ENCODE results near the gene NECTIN1.

NECTIN1 gene

DNA sequence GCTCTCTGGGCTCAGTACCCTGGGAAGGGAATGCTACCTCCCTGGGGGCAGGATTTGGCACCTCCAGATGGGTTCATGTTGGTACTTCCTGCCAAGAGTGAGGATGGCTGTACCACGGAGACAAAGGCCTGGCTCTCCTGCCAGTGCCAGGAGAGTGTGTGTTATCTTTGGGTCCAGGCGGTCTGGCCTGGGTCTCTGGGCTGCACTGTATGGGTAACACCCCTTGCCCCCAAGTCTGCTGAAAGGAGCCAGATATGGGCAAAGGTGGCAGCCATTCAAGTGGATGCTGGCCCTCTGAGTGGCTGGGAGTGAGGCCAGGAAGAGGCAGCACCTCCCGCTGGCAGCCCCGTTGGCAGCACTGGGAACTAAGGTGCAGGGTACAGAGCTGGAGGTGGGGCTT is 91.5 kb downstream of the NECTIN1 start:
- no peak for DNase-seq

DNA sequence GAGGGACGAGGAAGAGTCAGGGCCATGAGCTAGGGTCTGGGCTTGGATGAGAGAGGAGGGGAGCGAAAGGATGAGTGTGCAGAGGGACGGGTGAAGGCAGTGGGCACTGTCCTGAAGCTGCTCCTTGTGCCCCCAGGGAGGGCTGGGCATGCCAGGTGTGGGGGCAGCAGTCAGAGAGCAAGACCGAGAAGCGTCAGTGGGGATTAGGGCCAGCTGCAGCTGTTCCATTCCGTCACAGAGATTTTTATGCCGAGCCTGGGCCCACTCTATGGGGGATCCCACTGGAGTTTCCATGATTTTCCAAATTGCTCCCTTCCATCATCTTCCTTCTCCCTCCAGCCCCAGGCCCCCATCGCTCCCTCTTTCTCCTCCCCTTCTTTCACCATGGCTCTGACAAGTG is 93.2 kb downstream of the NECTIN1 start:
- DNase-seq: no peak

- no peak for DNase-seq
Measured at GRCh38 chr11:119635041-119635740, 93.8 kb downstream of the NECTIN1 start.

DNA sequence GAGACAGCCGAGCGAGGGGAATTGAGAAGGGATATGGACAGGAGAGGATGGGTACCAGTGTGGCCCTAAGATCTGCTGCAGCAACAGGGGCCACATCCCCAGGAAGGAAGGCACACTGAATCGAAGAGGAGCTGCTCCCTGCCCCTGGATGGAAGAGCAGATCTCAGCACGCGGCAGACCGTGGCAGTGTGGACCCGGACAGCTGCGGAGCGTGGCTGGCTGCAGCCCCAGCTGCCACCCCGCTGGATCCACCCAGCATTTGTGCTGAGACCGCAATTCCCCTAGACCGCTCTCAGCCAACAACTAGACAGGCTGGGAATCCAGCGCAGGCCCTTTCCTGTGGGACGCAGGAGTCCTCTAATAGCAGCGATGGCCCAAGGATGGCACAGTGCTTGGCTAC is 94.7 kb downstream of the NECTIN1 start:
- no peak for DNase-seq

DNA sequence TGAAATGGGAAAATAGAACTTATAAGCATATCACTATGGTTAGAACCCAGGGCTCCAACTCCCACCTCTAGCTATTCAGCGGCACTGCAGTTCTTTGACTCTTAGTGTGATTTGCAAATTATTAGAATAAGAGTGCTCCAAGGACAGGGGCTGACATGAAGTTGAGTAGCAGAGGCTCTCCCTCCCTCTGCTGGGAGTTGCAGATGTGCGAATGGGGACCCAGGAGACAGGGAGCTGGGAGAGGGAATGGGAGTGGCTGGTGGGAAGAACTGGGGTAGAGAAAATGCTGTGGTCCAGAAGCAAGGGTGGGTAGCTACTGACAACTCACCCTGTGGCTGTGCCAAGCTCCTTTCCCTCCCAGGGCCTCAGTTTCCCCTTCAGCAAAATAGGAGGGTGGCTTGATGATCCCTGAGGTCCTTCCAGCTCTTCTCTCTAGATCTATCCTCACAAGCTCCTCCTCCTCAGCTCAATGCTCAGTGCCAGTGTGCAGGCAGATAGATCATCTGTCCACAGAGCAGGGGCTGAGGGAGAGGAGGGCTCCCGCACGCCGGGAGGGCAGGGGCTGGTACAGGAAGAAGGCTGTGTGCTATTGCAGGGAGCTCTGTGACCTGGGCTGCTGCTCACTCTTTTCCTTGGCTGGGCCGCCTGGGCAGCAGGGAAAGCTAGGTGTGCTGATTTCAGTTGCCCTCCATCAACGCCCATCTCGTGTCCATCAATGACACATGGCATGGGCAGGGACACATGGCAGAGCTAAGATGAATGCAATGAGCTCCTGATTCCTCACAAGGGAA is 99.0 kb downstream of the NECTIN1 start:
- DNase-seq: no peak

- no peak for DNase-seq
Measured at GRCh38 chr11:119629085-119629484, 99.9 kb downstream of the NECTIN1 start.

GRCh38 chr11:119627286-119627685 is 101.7 kb downstream of the NECTIN1 start:
- DNase-seq: no peak

DNA sequence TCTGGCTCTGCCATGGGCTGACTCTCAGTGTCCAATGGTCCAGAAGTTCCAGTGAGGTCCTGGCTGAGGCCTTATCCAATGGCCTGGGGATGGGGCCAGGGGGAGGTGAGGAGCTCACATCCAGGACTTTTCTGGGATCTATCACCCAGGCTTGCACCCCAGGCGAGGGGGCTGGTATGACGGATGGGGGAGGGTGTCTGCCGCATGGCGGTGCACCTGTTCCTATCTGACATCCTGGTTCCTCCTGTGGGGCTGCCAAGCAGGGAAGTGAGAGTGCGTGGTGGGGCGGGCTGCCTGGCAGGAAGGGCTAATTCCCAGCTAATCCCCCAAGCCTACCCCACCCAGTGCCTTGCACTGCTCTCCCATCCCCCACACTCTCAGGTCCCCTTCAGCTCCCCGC is 102.1 kb downstream of the NECTIN1 start:
- no peak for DNase-seq

DNA sequence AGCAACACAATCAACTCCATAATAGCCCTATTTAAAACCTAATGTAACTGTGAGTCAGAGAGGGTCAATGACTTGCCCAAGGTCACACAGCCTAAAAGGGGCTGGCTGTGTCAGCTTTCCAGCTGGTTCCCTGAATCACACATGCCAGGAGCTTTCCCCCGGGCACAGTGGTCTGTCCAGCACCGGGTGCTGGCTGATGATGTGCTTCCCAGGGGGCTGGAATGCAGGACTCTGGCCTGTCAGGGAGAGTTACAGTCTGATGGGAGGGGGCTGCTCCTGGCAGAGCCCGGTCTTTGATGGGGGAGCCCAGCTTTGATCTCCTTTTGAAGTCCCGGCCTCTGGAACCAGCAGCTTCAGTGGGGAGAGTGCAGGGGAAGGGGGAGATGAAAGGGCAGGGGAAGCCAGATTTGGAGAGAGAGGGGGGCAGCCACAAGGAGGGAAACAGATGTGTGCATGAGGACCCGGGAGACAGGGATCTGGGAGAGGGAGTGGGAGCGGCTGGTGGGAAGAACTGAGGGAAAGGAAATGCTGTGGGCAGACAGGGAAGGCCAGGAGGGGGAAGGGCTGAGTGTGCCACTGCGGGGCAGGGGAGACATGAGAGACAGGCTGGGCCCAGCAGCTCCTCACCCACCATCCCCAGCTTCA is 102.7 kb downstream of the NECTIN1 start:
- DNase-seq: no peak

GRCh38 chr11:119625206-119625978 is 103.6 kb downstream of the NECTIN1 start:
- DNase-seq: no peak

DNA sequence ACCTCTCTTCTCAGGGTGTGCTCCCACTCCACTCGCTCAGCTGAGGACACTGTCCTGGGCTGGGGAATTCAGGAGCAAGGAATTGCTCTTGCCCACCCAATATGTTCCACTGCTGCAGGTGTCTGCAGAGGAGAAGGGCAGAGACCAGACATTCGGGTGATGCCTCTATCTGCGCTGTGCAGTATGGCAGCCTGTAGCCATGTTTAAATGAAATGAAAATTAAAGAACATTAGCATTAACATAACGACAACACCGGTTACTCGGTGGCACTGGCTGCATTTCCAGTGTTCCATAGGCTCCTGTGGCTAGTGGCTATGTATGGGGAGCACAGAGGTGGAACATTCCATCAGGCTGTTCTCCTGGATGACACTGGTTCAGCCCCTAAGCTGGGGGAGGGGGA is 104.4 kb downstream of the NECTIN1 start:
- no peak for DNase-seq

DNA sequence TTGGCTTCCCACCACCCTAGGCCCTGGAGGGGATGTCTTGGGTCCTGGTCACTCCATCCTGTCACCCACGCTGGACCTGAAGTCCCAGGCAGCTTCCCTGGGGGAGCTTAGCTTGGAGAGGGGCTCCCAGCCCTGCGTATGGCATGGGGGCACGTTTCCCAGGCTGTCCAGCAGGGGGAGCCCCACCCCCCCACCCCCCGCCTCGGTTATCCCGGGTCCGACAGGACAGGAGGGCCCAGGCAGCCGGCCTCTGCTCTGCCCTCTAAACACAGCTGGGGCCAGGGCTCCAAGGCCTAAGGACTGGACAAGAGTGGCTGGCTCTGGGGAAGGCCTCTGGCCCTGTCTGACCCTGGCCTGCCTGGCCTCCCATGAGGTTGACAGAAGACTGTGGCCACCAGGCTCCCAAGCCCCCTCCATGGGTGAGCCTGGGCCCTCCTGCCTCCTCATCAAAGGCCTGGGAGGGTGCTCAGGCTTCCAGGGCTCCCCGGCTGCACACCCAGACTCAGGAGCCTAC is 104.8 kb downstream of the NECTIN1 start:
- no peak for DNase-seq

DNA sequence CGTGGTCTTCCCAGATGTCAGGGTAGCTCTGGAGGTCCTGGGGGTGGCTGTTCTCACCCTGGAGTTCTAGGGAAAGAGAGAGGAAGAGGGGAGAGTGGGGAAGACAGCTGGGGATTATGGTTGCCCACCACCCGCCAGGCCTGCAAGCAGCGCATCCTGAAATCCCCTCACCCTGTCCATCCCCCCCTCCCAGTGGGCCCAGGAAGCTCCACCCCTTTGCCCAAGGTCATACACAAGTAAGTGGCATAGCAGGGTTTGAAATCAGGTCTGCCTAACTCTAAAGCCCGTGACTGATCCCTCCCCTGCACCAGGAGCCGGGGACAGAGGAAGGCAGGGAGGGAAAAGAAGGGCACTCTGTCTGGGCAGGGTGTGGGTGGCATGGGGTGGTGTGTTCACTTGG is 105.3 kb downstream of the NECTIN1 start:
- no peak for DNase-seq

DNA sequence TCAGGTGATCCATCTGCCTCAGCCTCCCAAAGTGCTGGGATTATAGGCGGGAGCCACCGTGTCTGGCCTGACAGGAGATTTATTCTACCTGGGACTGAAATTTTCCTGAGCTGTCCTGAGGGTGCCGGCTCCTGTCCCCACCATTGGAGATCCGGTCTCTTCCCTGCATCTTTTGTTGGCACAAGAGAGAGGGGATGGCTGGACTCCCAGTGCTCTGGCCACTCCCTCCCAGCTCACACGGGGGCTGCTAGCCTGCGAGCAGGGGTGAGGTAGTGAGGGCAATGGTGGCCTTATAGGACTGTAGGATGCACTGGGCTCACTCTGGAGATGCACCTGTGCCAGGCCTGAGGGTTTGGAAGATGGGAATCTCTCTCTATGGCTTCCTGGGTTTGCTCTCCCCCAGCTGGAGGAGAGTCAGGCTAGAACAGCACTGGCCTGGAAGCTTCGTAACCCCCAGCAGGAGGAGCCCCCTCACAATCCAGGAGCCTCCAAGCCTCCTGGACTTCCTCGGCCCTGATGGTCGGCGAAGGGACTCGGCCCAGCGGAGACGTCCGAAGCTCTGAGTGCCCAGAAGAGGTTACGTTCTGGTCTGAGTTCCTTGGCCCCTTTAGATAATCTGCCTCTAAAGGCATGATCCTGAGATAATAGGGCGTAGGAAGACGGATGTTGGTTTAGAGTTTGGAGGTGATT is 106.4 kb downstream of the NECTIN1 start:
- no peak for DNase-seq

DNA sequence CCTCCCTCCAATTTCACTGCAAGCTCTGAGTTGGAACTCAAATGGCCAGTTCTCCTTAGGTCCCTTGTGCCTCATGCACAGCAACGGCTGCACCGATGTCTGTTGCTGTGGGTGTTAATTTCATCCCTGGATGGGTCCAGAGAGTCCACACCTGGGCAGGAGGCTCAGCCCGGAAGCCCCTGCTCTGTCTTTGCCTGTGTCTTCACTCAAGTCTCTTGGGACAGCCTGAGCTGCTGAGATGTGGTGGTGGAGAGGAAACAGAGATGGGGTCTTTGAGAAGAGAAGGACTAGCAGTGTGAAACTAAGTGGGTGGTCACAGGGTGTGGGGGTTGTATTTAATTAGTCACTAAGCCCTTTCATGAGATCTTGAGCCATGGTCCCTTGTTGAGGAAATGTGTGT is 109.3 kb downstream of the NECTIN1 start:
- DNase-seq: no peak

DNA sequence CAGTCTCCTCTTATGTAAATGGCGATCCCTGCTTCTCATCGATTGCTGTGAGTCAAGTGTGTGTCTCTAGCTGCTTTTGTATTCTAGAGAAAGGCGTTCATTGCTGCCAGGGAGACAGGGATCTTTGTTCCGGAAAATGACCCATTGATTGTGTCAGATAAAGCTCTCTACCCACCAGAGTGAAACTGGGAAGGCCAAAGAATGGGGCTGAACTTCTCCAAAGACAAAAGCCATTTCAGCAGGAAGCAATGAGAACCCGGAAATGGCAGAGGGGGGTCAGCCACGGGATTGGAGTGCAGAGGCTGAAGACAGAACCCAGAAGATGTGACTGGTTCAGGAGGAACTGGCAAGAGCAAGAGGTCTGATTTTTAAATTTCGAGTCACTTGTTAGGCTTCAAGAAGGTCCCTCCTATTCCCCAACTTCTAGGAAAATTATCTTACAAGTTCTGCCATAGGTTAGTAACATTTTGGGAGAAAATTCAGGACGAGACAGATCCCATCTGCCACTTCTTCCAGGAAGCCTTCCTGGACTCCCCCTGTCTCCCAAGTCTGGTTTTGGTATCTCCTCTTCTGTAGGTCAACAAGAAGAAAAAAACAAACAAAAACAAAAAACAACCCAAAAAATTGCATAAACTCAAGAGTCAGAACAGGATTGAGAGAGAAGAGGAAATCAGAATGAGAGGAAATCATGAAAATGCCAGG is 110.6 kb downstream of the NECTIN1 start:
- DNase-seq: no peak

- no peak for DNase-seq
Measured at GRCh38 chr11:119617340-119617713, 111.7 kb downstream of the NECTIN1 start.

GRCh38 chr11:119616586-119617339 is 112.2 kb downstream of the NECTIN1 start:
- DNase-seq: no peak

GRCh38 chr11:119615882-119616196 is 113.2 kb downstream of the NECTIN1 start:
- no peak for DNase-seq

DNA sequence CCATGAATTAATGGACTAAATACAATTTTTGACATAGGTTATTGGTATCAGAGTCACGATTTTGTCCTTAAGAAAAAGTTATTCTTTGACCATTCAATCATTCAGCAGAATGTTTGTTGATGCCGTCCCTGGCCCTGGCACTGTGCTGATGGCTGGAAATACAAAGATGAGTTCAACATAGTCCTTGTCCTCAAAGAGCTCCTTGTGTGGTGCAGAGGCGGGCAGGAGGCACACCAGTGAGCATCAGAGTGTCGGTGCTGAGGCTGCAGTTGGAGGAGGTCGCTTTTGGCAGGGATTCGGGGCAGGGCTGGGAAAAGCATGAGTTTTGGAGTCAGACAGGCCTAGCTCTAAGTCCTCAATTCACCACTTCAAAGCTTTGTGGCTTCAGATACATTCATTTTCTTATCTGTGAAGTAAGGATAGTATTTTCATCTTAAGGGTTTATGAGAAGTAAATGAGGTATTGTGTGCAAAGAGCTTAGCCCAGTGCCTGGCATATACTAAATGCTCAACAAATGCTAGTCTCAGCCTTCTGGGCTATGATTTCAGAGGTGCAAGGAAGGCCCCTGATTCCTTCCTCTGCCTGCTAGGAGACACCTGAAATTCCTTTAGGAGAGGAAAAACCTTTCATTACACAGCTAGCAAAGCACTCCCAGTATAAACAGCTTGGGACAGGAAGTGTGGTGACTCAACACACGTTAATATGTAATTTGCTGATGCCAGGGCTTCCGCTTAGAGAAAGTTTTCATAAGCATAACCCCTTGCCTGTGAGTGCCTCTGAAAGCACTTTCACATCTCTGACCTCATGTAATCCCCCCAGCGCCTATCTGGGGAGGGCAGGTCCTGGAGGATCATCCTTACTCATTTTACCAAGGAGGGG is 113.8 kb downstream of the NECTIN1 start:
- DNase-seq: no peak
